ENCODE results near the gene ZBTB45. TPM values are rescaled to one million over a fixed set of nuclear protein-coding genes. Genes with fewer than 3 reads are reported as not detected.
A peak's percentile ranks its signal among the peaks of the same experiment; 100 is the strongest.

The ZBTB45 gene
- total RNA-seq, 1 donor from 2014 or later = 2.2 TPM

DNA sequence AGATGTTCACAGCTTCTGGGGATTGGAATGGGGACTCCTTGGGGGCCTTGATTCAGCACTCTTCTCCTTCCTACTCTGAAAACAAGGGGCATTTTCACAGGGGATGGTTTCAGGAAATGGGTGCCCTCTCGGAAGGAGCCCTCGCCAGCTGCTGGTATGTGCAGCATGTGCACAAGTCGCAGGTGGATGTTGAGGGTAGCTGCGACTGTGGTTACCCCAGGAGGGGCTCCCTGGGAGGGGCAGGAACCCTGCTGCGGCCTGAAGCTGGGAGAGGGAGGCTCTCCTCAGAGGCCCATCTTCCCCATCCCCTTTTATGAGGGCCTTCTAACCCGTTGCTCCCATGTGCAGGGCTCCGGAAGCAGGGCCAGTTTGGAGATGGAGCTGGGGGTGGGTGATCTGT lies 37.2 kb downstream of the ZBTB45 start:
- Histone ChIP-seq H3K27me3 (no peaks in the 10 kb centered on the region), H3K9me3 (ENCODE audit: low read depth) (no peaks in the 10 kb centered on the region), H3K4me2 (no peak overlapping the region), H3K36me3 (no peaks in the 10 kb centered on the region), H3K4me3 (no peak overlapping the region), H3K4me1 (no peaks in the 10 kb centered on the region), H3K27ac (no peak overlapping the region), H2AFZ (replicated peaks) (no peak overlapping the region), H3F3A (ENCODE audit: low read depth) (no peaks in the 10 kb centered on the region), H3K9ac (no peak overlapping the region), H4K20me1 (ENCODE audit: low read depth) (no peaks in the 10 kb centered on the region), H3K79me2 (ENCODE audit: low read depth) (no peaks in the 10 kb centered on the region)
- Mint-ChIP-seq H3K9me3 (no peaks in the 10 kb centered on the region), H3K27ac (peak overlapping the region; percentile 4), H3K27me3 (ENCODE audit: insufficient read depth, low read depth) (peaks cover 2% of the 10 kb centered on the region), H3K36me3 (peaks cover 8% of the 10 kb centered on the region), H3K4me3 (peak overlapping the region; percentile 6), H3K4me1 (no peaks in the 10 kb centered on the region)
- TF ChIP-seq EZH2 (IDR thresholded peaks at IDR 0.05) = no peak
- no peak for TF ChIP-seq EZH2phosphoT487 (IDR thresholded peaks at IDR 0.05)
- no peak for TF ChIP-seq CTCF (IDR thresholded peaks at IDR 0.05)
- no peak for DNase-seq (ENCODE audit: low spot score)

DNA sequence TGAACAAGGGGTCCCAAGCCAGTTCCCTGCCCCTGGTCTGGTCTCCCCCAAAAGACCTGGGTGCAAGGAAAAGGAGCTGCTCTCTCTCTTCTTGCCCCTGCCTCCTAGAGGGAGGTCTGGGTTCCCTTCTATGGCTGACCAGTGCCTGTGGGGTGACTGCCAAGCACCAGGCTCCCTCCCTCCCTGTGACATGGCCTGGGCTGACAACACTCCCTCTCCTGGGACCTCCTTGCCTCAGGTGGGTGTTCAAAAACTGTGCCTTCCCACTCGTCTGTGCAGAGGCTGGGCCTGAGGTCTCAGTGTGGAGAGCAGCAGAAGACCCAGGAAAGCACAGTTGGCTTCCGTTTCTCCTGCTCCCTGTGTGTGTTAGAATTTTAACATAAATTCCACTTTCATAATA lies 38.8 kb downstream of the ZBTB45 start:
- peaks cover 6% of the 10 kb centered on the region for H3K4me1 Mint-ChIP-seq
- H3F3A ChIP-seq (ENCODE audit: low read depth) = peaks cover 11% of the 10 kb centered on the region
- H3K27ac ChIP-seq = no peak overlapping the region
- H3K79me2 ChIP-seq (ENCODE audit: low read depth) = no peaks in the 10 kb centered on the region
- H3K4me2 ChIP-seq = no peak overlapping the region
- H3K27ac Mint-ChIP-seq = no peak overlapping the region
- no peaks in the 10 kb centered on the region for H4K20me1 ChIP-seq (ENCODE audit: low read depth)
- DNase-seq (ENCODE audit: low spot score) = no peak
- no peaks in the 10 kb centered on the region for H3K9me3 Mint-ChIP-seq
- no peaks in the 10 kb centered on the region for H3K36me3 ChIP-seq
- no peak overlapping the region for H3K4me3 ChIP-seq
- no peaks in the 10 kb centered on the region for H3K27me3 ChIP-seq
- H2AFZ ChIP-seq (replicated peaks) = no peak overlapping the region
- H3K4me3 Mint-ChIP-seq = no peak overlapping the region
- H3K36me3 Mint-ChIP-seq = peaks cover 8% of the 10 kb centered on the region
- peaks cover 2% of the 10 kb centered on the region for H3K27me3 Mint-ChIP-seq (ENCODE audit: insufficient read depth, low read depth)
- TF ChIP-seq CTCF (IDR thresholded peaks at IDR 0.05) = no peak
- no peak overlapping the region for H3K9ac ChIP-seq
- no peaks in the 10 kb centered on the region for H3K9me3 ChIP-seq (ENCODE audit: low read depth)
- H3K4me1 ChIP-seq = peaks cover 6% of the 10 kb centered on the region

GRCh38 chr19:58480481-58480830 lies 39.2 kb downstream of the ZBTB45 start:
- H3K36me3 ChIP-seq = no peaks in the 10 kb centered on the region
- H3K79me2 ChIP-seq (ENCODE audit: low read depth) = no peaks in the 10 kb centered on the region
- no peak overlapping the region for H2AFZ ChIP-seq (replicated peaks)
- H3K9ac ChIP-seq = no peak overlapping the region
- no peak overlapping the region for H3K27ac ChIP-seq
- peaks cover 8% of the 10 kb centered on the region for H3K36me3 Mint-ChIP-seq
- H3K9me3 Mint-ChIP-seq = no peaks in the 10 kb centered on the region
- TF ChIP-seq EZH2 (IDR thresholded peaks at IDR 0.05) = no peak
- no peak for TF ChIP-seq CTCF (IDR thresholded peaks at IDR 0.05)
- TF ChIP-seq EZH2phosphoT487 (IDR thresholded peaks at IDR 0.05) = no peak
- no peak overlapping the region for H3K27ac Mint-ChIP-seq
- H3K4me3 ChIP-seq = no peak overlapping the region
- peaks cover 5% of the 10 kb centered on the region for H3K27me3 Mint-ChIP-seq (ENCODE audit: insufficient read depth, low read depth)
- peaks cover 6% of the 10 kb centered on the region for H3K4me1 ChIP-seq
- no peaks in the 10 kb centered on the region for H3K9me3 ChIP-seq (ENCODE audit: low read depth)
- peaks cover 6% of the 10 kb centered on the region for H3K4me1 Mint-ChIP-seq
- peaks cover 15% of the 10 kb centered on the region for H3F3A ChIP-seq (ENCODE audit: low read depth)
- H3K4me3 Mint-ChIP-seq = no peak overlapping the region
- H4K20me1 ChIP-seq (ENCODE audit: low read depth) = no peaks in the 10 kb centered on the region
- DNase-seq (ENCODE audit: low spot score) = no peak
- no peaks in the 10 kb centered on the region for H3K27me3 ChIP-seq
- H3K4me2 ChIP-seq = no peak overlapping the region

Measured in neural progenitor cell (in vitro differentiated cells).